NT2/D1 (cell line): ENCODE measurements around the gene TRAPPC2L.

Experiments
- SUZ12 ChIP-seq: IDR thresholded peaks from 2 replicates; pipeline ENCODE4 v1.6.1; 2011; ENCODE audit not compliant: insufficient read length, insufficient read depth; ENCODE audit errors: extremely low read depth
- ZNF274 ChIP-seq: IDR thresholded peaks from 2 replicates; pipeline ENCODE4 v1.6.1; 2011; ENCODE audit warnings: mild to moderate bottlenecking, low read depth, low read length

DNA sequence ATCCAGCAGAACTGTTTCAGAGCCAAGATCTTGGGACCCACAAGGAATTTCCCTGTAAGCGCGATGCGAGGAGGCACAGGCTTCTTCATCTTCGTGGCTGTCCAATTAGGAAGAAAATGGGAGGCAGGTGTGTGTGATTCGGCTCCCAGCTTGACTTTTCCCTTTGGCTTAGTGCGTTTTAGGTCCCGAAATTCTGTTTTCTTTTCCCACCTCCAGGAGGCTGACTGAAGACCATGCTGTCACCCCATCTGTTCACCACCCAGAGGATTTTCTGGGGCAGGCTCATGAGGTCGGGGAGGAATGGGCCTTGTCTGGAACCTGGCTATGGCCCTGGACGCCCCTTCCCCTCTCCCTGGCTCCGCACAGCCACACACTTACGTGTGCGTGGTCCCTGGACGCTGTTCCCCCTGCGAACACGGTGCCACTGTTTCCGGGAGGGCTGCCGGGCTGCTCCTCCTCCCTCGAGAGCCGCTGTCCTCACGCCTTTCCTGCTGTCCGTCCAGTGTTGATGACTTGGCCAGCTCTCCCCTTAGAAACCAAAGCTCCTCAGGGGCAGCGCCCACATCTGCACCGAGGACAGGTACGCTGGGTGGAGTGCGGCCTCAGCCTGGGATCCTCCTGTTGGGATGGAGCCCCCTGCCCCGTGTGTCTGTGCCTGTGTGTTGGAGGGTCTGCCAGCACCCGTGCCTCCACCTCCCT, 12.2 kb downstream of the TRAPPC2L start:
- TF ChIP-seq ZNF274 (no peak), SUZ12 (no peak)
